Measurements from ENCODE around the gene NFATC4. TPM values are rescaled to one million over a fixed set of nuclear protein-coding genes. Genes with fewer than 3 reads are reported as not detected.

The NFATC4 gene
- total and polyA plus RNA-seq, 2 of the 4 experiments (the other 2 are of a cell fraction): 15.6 to 35.8 TPM

- in situ Hi-C loops (cut with MboI; ENCODE audit: low sequenced_read_pairs): no loop called here
- no peak for ATAC-seq (ENCODE audit: low read depth)
Measured at GRCh38 chr14:24379907-24380730, 12.1 kb downstream of the NFATC4 start.

More at GRCh38 chr14:24379907-24380730, 12.1 kb downstream of the NFATC4 start:
- no peak overlapping the region for H2AFZ ChIP-seq (replicated peaks; ENCODE audit: low read length, poor library complexity)
- no peak overlapping the region for H3K4me2 ChIP-seq (ENCODE audit: low read depth, low read length)
- H4K20me1 ChIP-seq (ENCODE audit: insufficient read depth, low read length): 0 out of 2 replicates have a peak, but pooled peaks cover 3% of the 10 kb centered on the region
- no CpG with 5 or more reads among the region's 15 CpGs for WGBS, 2 experiments (ENCODE audit: extremely low coverage in 2 of 2, insufficient read length in 1 of 2)
- intact Hi-C loops (cut with micrococcal nuclease) (no loop called here), dilution Hi-C loops (cut with HindIII; ENCODE audit: low sequenced_read_pairs, unreplicated experiment) (no loop called here)
- H3K27me3 ChIP-seq (ENCODE audit: control insufficient read depth, insufficient read depth, low read length): peaks cover 7% of the 10 kb centered on the region
- no peak overlapping the region for H2BK20ac ChIP-seq (ENCODE audit: low read depth, low read length)
- H3K79me1 ChIP-seq (ENCODE audit: low read depth in 1 of 2, low read length in 2 of 2): no peaks in the 10 kb centered on the region
- TF ChIP-seq SMC3 (IDR thresholded peaks at IDR 0.05; ENCODE audit: low read depth, low read length) (no peak), RAD21 (IDR thresholded peaks at IDR 0.05; ENCODE audit: low read length) (no peak), MXI1 (IDR thresholded peaks at IDR 0.05; ENCODE audit: borderline replicate concordance, low read depth, low read length) (no peak), CEBPB (IDR thresholded peaks at IDR 0.05; ENCODE audit: low read depth, low read length) (no peak), NFE2L2 (IDR thresholded peaks at IDR 0.05; ENCODE audit: low read depth, low read length) (no peak), POLR2A (IDR thresholded peaks at IDR 0.05; ENCODE audit: low read depth, low read length) (no peak), FOS (IDR thresholded peaks at IDR 0.05; ENCODE audit: low read depth, low read length) (no peak), MAZ (IDR thresholded peaks at IDR 0.05; ENCODE audit: borderline replicate concordance, low read depth, low read length) (no peak), USF2 (IDR thresholded peaks at IDR 0.05; ENCODE audit: low read depth, low read length) (no peak), RCOR1 (IDR thresholded peaks at IDR 0.05; ENCODE audit: insufficient replicate concordance, low read length) (no peak), RFX5 (IDR thresholded peaks at IDR 0.05; ENCODE audit: low read depth, low read length) (no peak), MAFK (IDR thresholded peaks at IDR 0.05; ENCODE audit: low read depth, low read length) (no peak), CHD1 (IDR thresholded peaks at IDR 0.05; ENCODE audit: low read depth, low read length) (no peak)
- TF ChIP-seq, protein P1, sequence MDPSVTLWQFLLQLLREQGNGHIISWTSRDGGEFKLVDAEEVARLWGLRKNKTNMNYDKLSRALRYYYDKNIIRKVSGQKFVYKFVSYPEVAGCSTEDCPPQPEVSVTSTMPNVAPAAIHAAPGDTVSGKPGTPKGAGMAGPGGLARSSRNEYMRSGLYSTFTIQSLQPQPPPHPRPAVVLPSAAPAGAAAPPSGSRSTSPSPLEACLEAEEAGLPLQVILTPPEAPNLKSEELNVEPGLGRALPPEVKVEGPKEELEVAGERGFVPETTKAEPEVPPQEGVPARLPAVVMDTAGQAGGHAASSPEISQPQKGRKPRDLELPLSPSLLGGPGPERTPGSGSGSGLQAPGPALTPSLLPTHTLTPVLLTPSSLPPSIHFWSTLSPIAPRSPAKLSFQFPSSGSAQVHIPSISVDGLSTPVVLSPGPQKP (IDR thresholded peaks at IDR 0.05; ENCODE audit: borderline replicate concordance, low read depth, low read length): no peak
- TF ChIP-seq, protein P2, sequence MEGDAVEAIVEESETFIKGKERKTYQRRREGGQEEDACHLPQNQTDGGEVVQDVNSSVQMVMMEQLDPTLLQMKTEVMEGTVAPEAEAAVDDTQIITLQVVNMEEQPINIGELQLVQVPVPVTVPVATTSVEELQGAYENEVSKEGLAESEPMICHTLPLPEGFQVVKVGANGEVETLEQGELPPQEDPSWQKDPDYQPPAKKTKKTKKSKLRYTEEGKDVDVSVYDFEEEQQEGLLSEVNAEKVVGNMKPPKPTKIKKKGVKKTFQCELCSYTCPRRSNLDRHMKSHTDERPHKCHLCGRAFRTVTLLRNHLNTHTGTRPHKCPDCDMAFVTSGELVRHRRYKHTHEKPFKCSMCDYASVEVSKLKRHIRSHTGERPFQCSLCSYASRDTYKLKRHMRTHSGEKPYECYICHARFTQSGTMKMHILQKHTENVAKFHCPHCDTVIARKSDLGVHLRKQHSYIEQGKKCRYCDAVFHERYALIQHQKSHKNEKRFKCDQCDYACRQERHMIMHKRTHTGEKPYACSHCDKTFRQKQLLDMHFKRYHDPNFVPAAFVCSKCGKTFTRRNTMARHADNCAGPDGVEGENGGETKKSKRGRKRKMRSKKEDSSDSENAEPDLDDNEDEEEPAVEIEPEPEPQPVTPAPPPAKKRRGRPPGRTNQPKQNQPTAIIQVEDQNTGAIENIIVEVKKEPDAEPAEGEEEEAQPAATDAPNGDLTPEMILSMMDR (conservative IDR thresholded peaks at IDR 0.05; ENCODE audit: low read depth, low read length): no peak
- no peak overlapping the region for H3K23ac ChIP-seq (ENCODE audit: low read depth, low read length)
- no peak overlapping the region for H2AK5ac ChIP-seq (ENCODE audit: low read depth, low read length)
- POLR2A ChIA-PET (ENCODE audit: unreplicated experiment): interaction anchor here (1.2 kb wide), 1 partner anchor 9 kb away, joined by 3 read pairs; no protein-coding TSS in a partner anchor
- peaks cover 31% of the 10 kb centered on the region for H3K36me3 ChIP-seq (ENCODE audit: control insufficient read depth, insufficient read depth, low read length)
- no peak overlapping the region for H4K5ac ChIP-seq (ENCODE audit: low read depth, low read length)
- H4K91ac ChIP-seq (ENCODE audit: insufficient read depth, low read depth, low read length): no peak overlapping the region
- no peak for DNase-seq
- H4K8ac ChIP-seq (ENCODE audit: low read depth in 2 of 2, low read length in 2 of 2): no peak overlapping the region
- H3K4me3 ChIP-seq (ENCODE audit: insufficient read depth, low read depth, low read length): no peak overlapping the region
- CTCF ChIA-PET: no interaction called here
- no peak overlapping the region for H3K4ac ChIP-seq (ENCODE audit: low read depth, low read length)
- H3K9me1 ChIP-seq (ENCODE audit: insufficient read depth, low read length): peaks cover 7% of the 10 kb centered on the region
- no peak overlapping the region for H2BK15ac ChIP-seq (ENCODE audit: low read depth, low read length)
- no peak overlapping the region for H3K9ac ChIP-seq (ENCODE audit: low read depth, low read length)
- no peaks in the 10 kb centered on the region for H3K9me3 ChIP-seq (ENCODE audit: control insufficient read depth, insufficient read depth, low read length)
- no peak overlapping the region for H3K56ac ChIP-seq (ENCODE audit: extremely low read depth, insufficient read depth, low read length)
- no peak overlapping the region for H2AK9ac ChIP-seq (replicated peaks; ENCODE audit: low read depth, low read length, poor library complexity)
- BruUV-seq (replicated peaks): no TSS peak
- no peak overlapping the region for H3K14ac ChIP-seq (replicated peaks; ENCODE audit: low read depth, low read length)
- no peak overlapping the region for H3K27ac ChIP-seq (ENCODE audit: insufficient read depth, low read length)
- no peak overlapping the region for H2BK120ac ChIP-seq (ENCODE audit: low read depth, low read length)
- no peaks in the 10 kb centered on the region for H3K4me1 ChIP-seq (ENCODE audit: control insufficient read depth, insufficient read depth, low read length)
- H2BK5ac ChIP-seq (ENCODE audit: low read depth, low read length, poor library complexity, severe bottlenecking): no peak overlapping the region
- H3K18ac ChIP-seq (ENCODE audit: low read depth, low read length): no peak overlapping the region

Measured in IMR-90 (cell line).